Left ventricle myocardium superior (tissue), 1 donor: ENCODE results near the gene ZMYM1. TPM values are rescaled to one million over a fixed set of nuclear protein-coding genes. Genes with fewer than 3 reads are reported as not detected.
"Not testable (repeated sequence)": the region's sequence is repeated elsewhere in the genome, so short reads cannot be mapped to it uniquely, and the experiment has no call there.

Experiments used
- ATAC-seq: fragments of 200-7000 bp; cut with Tn5 transposase; one replicate; pipeline ENCODE4 v1.9.1; 2020; ENCODE audit warnings: mild to moderate bottlenecking, moderate library complexity
- DNase-seq: peaks from one replicate; pipeline ENCODE4 v3.0.0-alpha.2; 2020
- intact Hi-C: fragments of 100-400 bp; cut with micrococcal nuclease; formaldehyde crosslinking; loops from one replicate; pipeline ENCODE4 v1.11.0; 2022
- total RNA-seq: library from RNA; stranded (reverse); fragmentation: NEBNext Ultra II Directional; extraction: Animal tissue kit (Norgen Biotek cat#: 25700); gene quantifications from one replicate; pipeline ENCODE4 v1.2.1, GENCODE V29; 2021
- donor health status: DM: no; HTN: yes; CAD: no; lungs with severe emphysema.

ZMYM1 gene
- total RNA-seq, 1 donor from 2014 or later, result 4.3 TPM

GRCh38 chr1:35145892-35146549 is 66.8 kb downstream of the ZMYM1 start:
- intact Hi-C loops, DNase-seq, ATAC-seq: not testable (repeated sequence)

GRCh38 chr1:35151220-35151619 is 72.0 kb downstream of the ZMYM1 start:
- DNase-seq, result no peak
- intact Hi-C loops, result no loop called here
- no peak for ATAC-seq

GRCh38 chr1:35164893-35165292 is 85.7 kb downstream of the ZMYM1 start:
- DNase-seq, result no peak
- no peak for ATAC-seq
- intact Hi-C loops, result no loop called here

Other genes starting within 250 kb of the ZMYM1 start
- gene SMIM12, start 219.6 kb upstream of the ZMYM1 start, total RNA-seq, result 33.6 TPM
- gene DLGAP3, start 149.7 kb upstream of the ZMYM1 start, total RNA-seq, result 0.10 TPM
- gene TMEM35B, start 94.0 kb upstream of the ZMYM1 start, total RNA-seq, result 7.8 TPM
- gene ZMYM6, start 47.4 kb upstream of the ZMYM1 start, total RNA-seq, result 11.1 TPM
- 82.5 TPM for gene SFPQ, start 113.8 kb downstream of the ZMYM1 start, total RNA-seq
- gene ZMYM4, start 189.3 kb downstream of the ZMYM1 start, total RNA-seq, result 34.9 TPM